GM19452 (cell line): ENCODE data around the gene PRDM16.

Experiments
- ATAC-seq: cut with Tn5 transposase; IDR thresholded peaks from one replicate; pipeline ENCODE4 v1.9.1; 2021; ENCODE audit not compliant: unreplicated experiment

Gene PRDM16

GRCh38 chr1:3453891-3454810 is 385.1 kb downstream of the PRDM16 start, which contains the start of gene ARHGEF16:
TSS of gene ARHGEF16 (plus strand) at chr1:3454665. CDS start at chr1:3463085, 8,420 bp downstream.
- no peak for ATAC-seq

- no peak for ATAC-seq
Observed at GRCh38 chr1:3454811-3455618, 386.0 kb downstream of the PRDM16 start.

GRCh38 chr1:3455670-3456448 is 386.9 kb downstream of the PRDM16 start:
- ATAC-seq = no peak

- ATAC-seq = no peak
Observed at GRCh38 chr1:3456449-3456963, 387.5 kb downstream of the PRDM16 start.

GRCh38 chr1:3456964-3457909 is 388.2 kb downstream of the PRDM16 start:
- ATAC-seq = no peak

- ATAC-seq = no peak
Observed at GRCh38 chr1:3457910-3458883, 389.2 kb downstream of the PRDM16 start.

- ATAC-seq = no peak
Observed at GRCh38 chr1:3459051-3459908, 390.3 kb downstream of the PRDM16 start.

GRCh38 chr1:3459940-3460671 is 391.1 kb downstream of the PRDM16 start:
- ATAC-seq = no peak

GRCh38 chr1:3460672-3461131 is 391.7 kb downstream of the PRDM16 start:
- ATAC-seq = no peak

- no peak for ATAC-seq
Observed at GRCh38 chr1:3461238-3461933, 392.4 kb downstream of the PRDM16 start.

- no peak for ATAC-seq
Observed at GRCh38 chr1:3461934-3462275, 392.9 kb downstream of the PRDM16 start.

GRCh38 chr1:3462356-3463012 is 393.5 kb downstream of the PRDM16 start:
- no peak for ATAC-seq

GRCh38 chr1:3463013-3463385 is 394.0 kb downstream of the PRDM16 start:
- no peak for ATAC-seq

- ATAC-seq = no peak
Observed at GRCh38 chr1:3463408-3463863, 394.4 kb downstream of the PRDM16 start.

GRCh38 chr1:3463891-3464648 is 395.1 kb downstream of the PRDM16 start:
- ATAC-seq = no peak
